Ovary (tissue), 3 donors: ENCODE data around the gene FCN1.

Experiments
- EP300 ChIP-seq: sonication (generic); formaldehyde crosslinking; IDR thresholded peaks from one replicate; pipeline ENCODE4 v1.6.1; 2017; ENCODE audit warnings: antibody characterized with exemption
- POLR2A ChIP-seq: fragments of 450-650 bp; IDR thresholded peaks from one replicate; pipeline ENCODE4 v1.6.1; 2017; ENCODE audit warnings: antibody characterized with exemption, mild to moderate bottlenecking, moderate library complexity
- TF ChIP-seq, protein P1 (sequence below), 3 donors: fragments of 450-650 bp in 2 of 3; fragments of 200-600 bp in 1 of 3; IDR thresholded peaks; one replicate each; pipeline versions ENCODE4 v1.5.1 to v1.8.0; 2016 to 2022; ENCODE audit warnings: antibody characterized with exemption in 3 of 3, mild to moderate bottlenecking in 1 of 3
- donor health status: DM: no; HTN: no; CAD: no.

DNA sequence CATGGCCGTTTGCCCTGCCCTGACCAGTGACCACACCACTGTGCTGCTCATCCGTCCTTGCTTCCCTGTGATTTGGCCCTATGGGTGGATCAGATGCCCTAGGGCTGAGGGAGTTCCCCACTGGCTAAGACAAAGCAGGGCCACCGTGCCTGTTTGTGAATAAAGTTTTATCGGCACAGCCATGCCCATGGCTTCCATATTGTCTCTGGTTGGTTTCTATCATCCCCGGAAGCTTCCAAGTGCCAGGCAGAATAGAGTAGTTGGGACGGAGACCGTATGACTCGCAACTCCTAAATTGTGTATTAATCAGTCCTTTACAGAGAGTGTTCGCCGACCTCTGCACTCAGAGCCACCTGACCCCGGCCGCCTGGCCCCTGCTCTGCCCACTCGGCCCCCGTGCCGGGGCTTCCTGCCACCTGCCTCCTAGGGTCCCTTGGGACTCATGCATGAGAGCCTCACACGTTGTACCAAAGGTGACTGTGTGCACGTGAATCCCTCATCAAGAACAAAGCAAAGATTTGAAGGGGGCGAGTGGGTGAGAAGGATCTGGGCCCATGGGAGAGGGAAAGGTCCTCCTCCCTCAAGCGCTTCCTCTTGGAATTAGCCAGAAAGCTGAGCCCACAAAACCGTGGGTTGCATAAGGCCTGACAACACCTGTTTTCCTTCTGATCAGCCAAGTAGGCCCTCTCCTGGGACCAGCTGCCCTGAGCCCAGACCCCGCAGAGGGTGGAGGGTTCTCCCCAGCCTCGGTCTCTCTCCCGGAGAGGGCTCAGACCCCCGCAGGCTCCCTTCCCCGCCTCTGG is 48.8 kb downstream of the FCN1 start:
- TF ChIP-seq EP300, result no peak
- TF ChIP-seq POLR2A, result no peak
- TF ChIP-seq, protein P1, sequence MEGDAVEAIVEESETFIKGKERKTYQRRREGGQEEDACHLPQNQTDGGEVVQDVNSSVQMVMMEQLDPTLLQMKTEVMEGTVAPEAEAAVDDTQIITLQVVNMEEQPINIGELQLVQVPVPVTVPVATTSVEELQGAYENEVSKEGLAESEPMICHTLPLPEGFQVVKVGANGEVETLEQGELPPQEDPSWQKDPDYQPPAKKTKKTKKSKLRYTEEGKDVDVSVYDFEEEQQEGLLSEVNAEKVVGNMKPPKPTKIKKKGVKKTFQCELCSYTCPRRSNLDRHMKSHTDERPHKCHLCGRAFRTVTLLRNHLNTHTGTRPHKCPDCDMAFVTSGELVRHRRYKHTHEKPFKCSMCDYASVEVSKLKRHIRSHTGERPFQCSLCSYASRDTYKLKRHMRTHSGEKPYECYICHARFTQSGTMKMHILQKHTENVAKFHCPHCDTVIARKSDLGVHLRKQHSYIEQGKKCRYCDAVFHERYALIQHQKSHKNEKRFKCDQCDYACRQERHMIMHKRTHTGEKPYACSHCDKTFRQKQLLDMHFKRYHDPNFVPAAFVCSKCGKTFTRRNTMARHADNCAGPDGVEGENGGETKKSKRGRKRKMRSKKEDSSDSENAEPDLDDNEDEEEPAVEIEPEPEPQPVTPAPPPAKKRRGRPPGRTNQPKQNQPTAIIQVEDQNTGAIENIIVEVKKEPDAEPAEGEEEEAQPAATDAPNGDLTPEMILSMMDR (IDR thresholded peaks at IDR 0.05), result no peak
